B cell (primary cell): ENCODE measurements around the gene SLC5A10. TPM values are rescaled to one million over a fixed set of nuclear protein-coding genes. Genes with fewer than 3 reads are reported as not detected.

Source experiments
- ATAC-seq: fragments of 200-7000 bp; cut with Tn5 transposase; one replicate; pipeline ENCODE4 v1.10.0; 2021; ENCODE audit warnings: low read depth, mild to moderate bottlenecking, moderate number of reproducible peaks, moderate library complexity
- CTCF ChIA-PET: fragments of 350-600 bp; sonication (Branson Sonifier 250); formaldehyde crosslinking; loops from one replicate; lab custom pipeline; 2021; ENCODE audit warnings: antibody characterized with exemption, inconsistent platforms; lab: Charles Lee
- POLR2A ChIA-PET: fragments of 350-600 bp; sonication (Branson Sonifier 250); formaldehyde crosslinking; loops from one replicate; lab custom pipeline; 2021; ENCODE audit warnings: antibody characterized with exemption; lab: Charles Lee
- DNase-seq: peaks from one replicate; pipeline ENCODE4 v3.0.0; 2013
- H2AFZ ChIP-seq: 2 replicates; pipeline ENCODE4 v1.6.1; 2012; ENCODE audit warnings: mild to moderate bottlenecking, low read depth, low read length; ENCODE audit not compliant: insufficient read depth, poor library complexity, severe bottlenecking
- H3K27ac ChIP-seq, 2 donors: 1 replicate in 1 of 2; 2 replicates in 1 of 2; pipeline ENCODE4 v1.5.1; 2012 to 2013; ENCODE audit warnings: low read length in 2 of 2, mild to moderate bottlenecking in 2 of 2, moderate library complexity in 1 of 2
- H3K27me3 ChIP-seq, 4 experiments: fragments of 200-600 bp in 1 of 4; sonication (generic) in 1 of 4; replicated peaks in 1 of 4; 1 replicate in 2 of 4; 2 replicates in 2 of 4; pipeline versions ENCODE4 v1.6.1 to v1.7.0; 2013 to 2016; ENCODE audit warnings: low read length in 3 of 4, mild to moderate bottlenecking in 2 of 4, mixed read lengths in 1 of 4, moderate library complexity in 1 of 4; ENCODE audit not compliant: insufficient read depth in 4 of 4, control insufficient read depth in 3 of 4; ENCODE audit errors: control extremely low read depth in 1 of 4
- H3K36me3 ChIP-seq, 2 experiments: replicated peaks in 1 of 2; 1 replicate in 1 of 2; 2 replicates in 1 of 2; pipeline versions ENCODE4 v1.6.1 to v1.7.1; 2013; ENCODE audit warnings: low read length in 1 of 2; ENCODE audit not compliant: insufficient read depth in 2 of 2, control insufficient read depth in 1 of 2; ENCODE audit errors: control extremely low read depth in 1 of 2, extremely low read depth in 1 of 2
- H3K4me1 ChIP-seq, 2 donors: fragments of 200-600 bp in 1 of 2; sonication (generic) in 1 of 2; 1 replicate in 1 of 2; 2 replicates in 1 of 2; pipeline versions ENCODE4 v1.5.1 to v1.6.1; 2013 to 2017; ENCODE audit warnings: low read length in 2 of 2; ENCODE audit not compliant: control insufficient read depth in 2 of 2, insufficient read depth in 2 of 2
- H3K4me2 ChIP-seq: replicated peaks from 2 replicates; pipeline ENCODE3; 2012; ENCODE audit warnings: mild to moderate bottlenecking, low read depth, low read length; ENCODE audit not compliant: poor library complexity, severe bottlenecking
- H3K4me3 ChIP-seq, 5 experiments: fragments of 200-600 bp in 1 of 5; sonication (generic) in 1 of 5; 1 replicate in 3 of 5; 2 replicates in 2 of 5; pipeline versions ENCODE4 v1.5.1 to v1.7.0; 2011 to 2016; ENCODE audit warnings: low read length in 4 of 5, mild to moderate bottlenecking in 4 of 5, low read depth in 2 of 5, control low read depth in 1 of 5, moderate library complexity in 1 of 5; ENCODE audit not compliant: insufficient read depth in 1 of 5; ENCODE audit errors: control extremely low read depth in 1 of 5, extremely low read depth in 1 of 5
- H3K79me2 ChIP-seq: fragments of 200-600 bp; sonication (generic); one replicate; pipeline ENCODE4 v1.6.0; 2016; ENCODE audit warnings: low read length; ENCODE audit not compliant: control insufficient read depth, insufficient read depth
- H3K9ac ChIP-seq: fragments of 200-600 bp; sonication (generic); 2 replicates; pipeline ENCODE4 v1.6.1; 2017; ENCODE audit warnings: mild to moderate bottlenecking, low read length, moderate library complexity
- H3K9me3 ChIP-seq, 3 donors: one replicate each; pipeline versions ENCODE4 v1.6.1 to v1.7.1; 2013; ENCODE audit warnings: low read length in 2 of 3; ENCODE audit not compliant: control insufficient read depth in 2 of 3, insufficient read depth in 1 of 3; ENCODE audit errors: control extremely low read depth in 1 of 3
- H4K20me1 ChIP-seq: 2 replicates; pipeline ENCODE4 v1.6.0; 2012; ENCODE audit warnings: mild to moderate bottlenecking, low read length; ENCODE audit not compliant: insufficient read depth, control insufficient read depth, poor library complexity, severe bottlenecking
- H3K27ac Mint-ChIP-seq: one replicate; pipeline ENCODE4 v1.8.0; 2021; ENCODE audit warnings: mixed read lengths
- H3K27me3 Mint-ChIP-seq: one replicate; pipeline ENCODE4 v1.8.0; 2021; ENCODE audit warnings: mixed read lengths
- H3K4me1 Mint-ChIP-seq: one replicate; pipeline ENCODE4 v1.8.0; 2021; ENCODE audit warnings: mixed read lengths
- H3K4me3 Mint-ChIP-seq: one replicate; pipeline ENCODE4 v1.8.0; 2021; ENCODE audit warnings: mixed read lengths
- H3K9me3 Mint-ChIP-seq: one replicate; pipeline ENCODE4 v1.8.0; 2022; ENCODE audit warnings: mixed read lengths; ENCODE audit not compliant: insufficient read depth
- EZH2 ChIP-seq: IDR thresholded peaks from 2 replicates; pipeline ENCODE4 v1.6.1; 2012; ENCODE audit warnings: borderline replicate concordance, low read depth, mild to moderate bottlenecking, moderate library complexity, low read length; ENCODE audit not compliant: insufficient read depth, poor library complexity, severe bottlenecking
- WGBS: methylation state at CpG from one replicate; pipeline ENCODE4 v1.1.5; 2013; ENCODE audit warnings: missing lambda C conversion rate; ENCODE audit not compliant: insufficient coverage; 5-methylcytosine and 5-hydroxymethylcytosine counted together
- intact Hi-C: fragments of 100-400 bp; cut with micrococcal nuclease; formaldehyde crosslinking; loops from one replicate; pipeline ENCODE4 v1.10.0; 2022
- polyA plus RNA-seq: library from polyadenylated mRNA; depleted of rRNA; stranded (reverse); fragments of >200 nt; gene quantifications from 2 replicates; pipeline ENCODE4 v1.2.3, GENCODE V29; 2012
- total RNA-seq, 2 donors: library from RNA; stranded (reverse); fragments of 120-200 nt in 1 of 2; gene quantifications; 1 replicate in 1 of 2; 2 replicates in 1 of 2; pipeline versions ENCODE4 v1.2.3 to v1.2.4, GENCODE V29; 2013 to 2022
- TF ChIP-seq, protein P1 (sequence below): fragments of 200-600 bp; IDR thresholded peaks from one replicate; pipeline ENCODE4 v1.8.0; 2022; ENCODE audit warnings: antibody characterized with exemption, mild to moderate bottlenecking

Gene SLC5A10
- total and polyA plus RNA-seq, 2 donors (not counting 1 experiment from before 2014, with no cell fraction given), result not detected

DNA sequence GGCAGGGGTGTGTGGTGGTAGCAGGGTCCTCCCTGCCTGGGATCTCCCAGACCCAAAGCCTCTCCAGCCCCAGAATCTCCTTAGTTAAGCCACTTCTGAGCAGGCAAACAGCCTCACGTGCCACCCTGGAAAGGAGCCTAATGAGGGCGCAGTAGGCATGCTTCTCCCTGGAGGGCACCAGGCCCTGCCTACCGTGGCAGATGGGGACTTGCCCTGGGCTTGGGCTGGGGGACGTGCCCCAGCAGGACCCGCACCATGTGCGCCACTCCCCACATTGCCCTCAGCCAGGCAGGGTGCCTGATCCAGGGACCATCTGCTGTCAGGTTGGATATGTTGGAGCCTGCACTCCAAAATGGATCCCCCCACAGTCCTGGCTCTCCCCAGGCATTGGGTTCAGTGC lies 38.4 kb downstream of the SLC5A10 start:
- WGBS, result 95% methylated on average over 6 of the region's 6 CpGs
- Histone ChIP-seq H3K9me3 (peaks cover under 1 to 4% (median 2%) of the 10 kb centered on the region in 3 donors), H2AFZ (no peak overlapping the region), H3K79me2 (peaks cover 14% of the 10 kb centered on the region), H3K27ac (no peak overlapping the region), H3K4me1 (peaks cover 24 to 27% of the 10 kb centered on the region in 2 donors), H3K4me2 (no peak overlapping the region), H3K27me3 (no peaks in the 10 kb centered on the region), H3K4me3 (no peak overlapping the region), H3K9ac (no peak overlapping the region), H3K36me3 (peaks cover 0 to 4% of the 10 kb centered on the region in 2 experiments), H4K20me1 (peaks cover 46% of the 10 kb centered on the region)
- no peaks in the 10 kb centered on the region for H3K27me3 Mint-ChIP-seq
- intact Hi-C loops, result no loop called here
- no peak overlapping the region for H3K27ac Mint-ChIP-seq
- DNase-seq (no peak), ATAC-seq (no peak)
- POLR2A ChIA-PET, result no interaction called here
- no peak overlapping the region for H3K4me3 Mint-ChIP-seq
- TF ChIP-seq, protein P1, sequence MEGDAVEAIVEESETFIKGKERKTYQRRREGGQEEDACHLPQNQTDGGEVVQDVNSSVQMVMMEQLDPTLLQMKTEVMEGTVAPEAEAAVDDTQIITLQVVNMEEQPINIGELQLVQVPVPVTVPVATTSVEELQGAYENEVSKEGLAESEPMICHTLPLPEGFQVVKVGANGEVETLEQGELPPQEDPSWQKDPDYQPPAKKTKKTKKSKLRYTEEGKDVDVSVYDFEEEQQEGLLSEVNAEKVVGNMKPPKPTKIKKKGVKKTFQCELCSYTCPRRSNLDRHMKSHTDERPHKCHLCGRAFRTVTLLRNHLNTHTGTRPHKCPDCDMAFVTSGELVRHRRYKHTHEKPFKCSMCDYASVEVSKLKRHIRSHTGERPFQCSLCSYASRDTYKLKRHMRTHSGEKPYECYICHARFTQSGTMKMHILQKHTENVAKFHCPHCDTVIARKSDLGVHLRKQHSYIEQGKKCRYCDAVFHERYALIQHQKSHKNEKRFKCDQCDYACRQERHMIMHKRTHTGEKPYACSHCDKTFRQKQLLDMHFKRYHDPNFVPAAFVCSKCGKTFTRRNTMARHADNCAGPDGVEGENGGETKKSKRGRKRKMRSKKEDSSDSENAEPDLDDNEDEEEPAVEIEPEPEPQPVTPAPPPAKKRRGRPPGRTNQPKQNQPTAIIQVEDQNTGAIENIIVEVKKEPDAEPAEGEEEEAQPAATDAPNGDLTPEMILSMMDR, result no peak
- TF ChIP-seq EZH2, result no peak
- H3K9me3 Mint-ChIP-seq, result no peaks in the 10 kb centered on the region
- peaks cover 21% of the 10 kb centered on the region for H3K4me1 Mint-ChIP-seq
- CTCF ChIA-PET, result interaction anchor here (1.6 kb wide), 1 partner anchor 29 kb away, joined by 6 read pairs; no protein-coding TSS in a partner anchor

DNA sequence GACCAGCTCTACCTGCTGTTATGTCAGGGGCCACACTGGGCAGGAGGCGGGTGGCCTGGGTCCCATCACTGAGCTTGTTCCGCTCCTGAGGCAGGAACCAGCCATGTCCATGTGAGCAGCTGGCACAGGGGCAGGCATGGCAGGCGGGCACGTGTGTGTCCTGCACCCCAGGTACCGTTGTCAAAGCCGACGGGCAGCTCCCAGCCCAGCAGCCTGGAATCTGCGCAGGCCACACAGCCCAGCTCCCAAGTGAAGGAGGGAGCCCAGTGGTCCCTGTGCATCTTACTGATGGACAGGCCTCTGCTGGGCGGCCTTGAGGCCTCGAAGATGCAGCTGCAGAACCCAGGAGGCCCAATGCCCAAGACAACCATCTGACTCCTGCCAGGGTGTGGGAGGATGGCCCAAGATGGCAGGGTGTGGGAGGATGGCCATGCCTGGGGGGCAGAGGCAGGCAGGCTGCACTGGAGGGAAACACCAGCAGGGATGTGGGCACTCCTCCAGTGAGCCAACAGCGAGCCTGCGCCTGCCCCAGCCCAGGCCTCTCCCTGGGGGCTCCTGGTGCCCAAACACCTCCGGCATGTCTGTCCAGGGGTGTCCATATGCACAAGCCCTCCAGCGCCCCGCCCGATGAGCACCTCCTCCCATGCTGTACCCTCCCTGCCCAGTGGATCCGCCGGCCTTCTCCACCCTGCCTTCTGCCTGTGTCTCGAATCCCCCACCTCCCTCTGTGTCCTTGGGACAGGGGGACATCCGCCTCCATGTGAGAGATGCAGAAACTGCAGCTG lies 39.8 kb downstream of the SLC5A10 start:
- intact Hi-C loops, result no loop called here
- Histone ChIP-seq H3K9me3 (peaks cover 2 to 9% (median 4%) of the 10 kb centered on the region in 3 donors), H3K79me2 (peaks cover 21% of the 10 kb centered on the region), H3K4me3 (no peak overlapping the region), H3K4me2 (peak overlapping the region; percentile 68), H3K4me1 (peaks cover 24 to 27% of the 10 kb centered on the region in 2 donors), H3K36me3 (peaks cover 0 to 6% of the 10 kb centered on the region in 2 experiments), H4K20me1 (peaks cover 54% of the 10 kb centered on the region), H3K27ac (no peak overlapping the region), H2AFZ (no peak overlapping the region), H3K27me3 (no peaks in the 10 kb centered on the region), H3K9ac (no peak overlapping the region)
- TF ChIP-seq EZH2, result no peak
- TF ChIP-seq, protein P1, result no peak
- Mint-ChIP-seq H3K9me3 (no peaks in the 10 kb centered on the region), H3K27me3 (no peaks in the 10 kb centered on the region), H3K4me3 (no peak overlapping the region), H3K27ac (no peak overlapping the region), H3K4me1 (peaks cover 21% of the 10 kb centered on the region)
- DNase-seq, result no peak
- WGBS, result 100% methylated on average over 16 of the region's 20 CpGs
- no peak for ATAC-seq
- CTCF ChIA-PET, result interaction anchor here (1.1 to 1.6 kb wide), 2 partner anchors 30 to 31 kb away, joined by 3 to 6 read pairs; no protein-coding TSS in a partner anchor
- POLR2A ChIA-PET, result interaction anchor here (1.2 kb wide), 1 partner anchor 13 kb away, joined by 5 read pairs; the partner anchor contains the start of gene FAM83G
